Mucosa of descending colon (tissue), 3 donors: Measurements from ENCODE around the gene LYSMD1. TPM values are rescaled to one million over a fixed set of nuclear protein-coding genes. Genes with fewer than 3 reads are reported as not detected.

Source experiments
- ATAC-seq: fragments of 200-7000 bp; cut with Tn5 transposase; one replicate; pipeline ENCODE4 v1.9.1; 2020; ENCODE audit warnings: mild to moderate bottlenecking, moderate library complexity
- DNase-seq, 3 donors: peaks; one replicate each; pipeline ENCODE4 v3.0.0-alpha.2; 2020
- H3K36me3 ChIP-seq: fragments of 200-600 bp; one replicate; pipeline ENCODE4 v1.8.0; 2021; ENCODE audit warnings: low read depth, mild to moderate bottlenecking
- H3K4me1 ChIP-seq: fragments of 200-600 bp; one replicate; pipeline ENCODE4 v1.8.0; 2021; ENCODE audit warnings: low read depth, mild to moderate bottlenecking
- H3K4me3 ChIP-seq: fragments of 200-600 bp; one replicate; pipeline ENCODE4 v1.8.0; 2021; ENCODE audit warnings: mild to moderate bottlenecking
- H3K9me3 ChIP-seq: fragments of 200-600 bp; one replicate; pipeline ENCODE4 v1.8.0; 2021; ENCODE audit warnings: mild to moderate bottlenecking
- intact Hi-C, 2 donors: fragments of 100-400 bp; cut with DNase I in 1 of 2; cut with micrococcal nuclease in 1 of 2; formaldehyde crosslinking; loops; one replicate each; pipeline versions ENCODE4 v1.11.0 to v1.11.1; 2022; cut with DNase I, micrococcal nuclease
- total RNA-seq, 3 donors: library from RNA; stranded (reverse); fragmentation: NEBNext Ultra II Directional in 2 of 3; extraction: Animal tissue kit (Norgen Biotek cat#: 25700) in 2 of 3; gene quantifications; one replicate each; pipeline versions ENCODE4 v1.2.1 to v1.2.4, GENCODE V29; 2021 to 2023
- TF ChIP-seq, protein P1 (sequence below): fragments of 200-600 bp; IDR thresholded peaks from one replicate; pipeline ENCODE4 v1.8.0; 2022; ENCODE audit warnings: antibody characterized with exemption, mild to moderate bottlenecking
- donor health status: DM: no; HTN: no; CAD: no; lungs with moderate emphysema.
- donor health status: DM: no; HTN: no; CAD: no.
- donor health status: DM: no; HTN: yes; CAD: no.

Gene LYSMD1
- total RNA-seq, 3 donors from 2014 or later = 7.6 to 14.0 (median 10.0) TPM

DNA sequence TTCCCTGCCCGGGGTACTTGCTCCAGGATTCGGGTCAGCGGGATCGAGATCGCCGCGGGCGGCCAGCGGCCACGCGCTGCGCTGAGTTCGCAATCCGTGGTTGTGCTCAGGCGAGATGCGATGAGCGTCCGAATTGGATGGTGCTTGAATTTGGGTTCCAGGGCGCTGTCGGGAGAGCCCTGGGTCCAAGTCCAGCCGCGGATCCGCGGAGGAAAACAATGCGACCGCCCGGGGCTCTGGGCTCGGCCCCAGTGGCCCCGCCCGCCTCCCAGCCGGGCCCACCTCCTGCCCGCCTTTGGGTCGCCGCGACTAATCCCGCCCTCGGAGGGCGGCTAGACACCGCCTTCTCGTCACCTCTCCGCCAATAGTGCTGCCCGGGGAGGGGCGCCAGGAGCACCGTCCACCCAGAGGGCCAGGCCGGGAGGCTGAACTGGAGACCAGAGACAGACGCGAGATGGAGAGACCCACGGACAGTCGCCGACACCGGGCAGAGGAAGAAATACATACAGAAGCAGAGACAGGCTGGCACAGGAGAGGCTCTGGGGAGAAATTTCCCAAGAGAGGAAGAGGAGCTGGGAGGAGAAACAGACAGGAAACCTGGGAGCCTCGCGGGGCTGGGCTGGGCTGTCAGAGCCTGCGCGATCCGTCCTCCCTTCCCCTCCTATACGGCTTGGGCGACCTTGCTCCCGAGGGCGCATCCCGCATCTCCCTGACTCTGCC, 19.1 kb downstream of the LYSMD1 start, which contains the start of gene SEMA6C:
TSS of gene SEMA6C (minus strand) at position 220 of the 720 bp plus-strand sequence. CDS start 4,010 bp downstream, outside the sequence.
- Histone ChIP-seq H3K4me1 (peaks cover 11% of the 10 kb centered on the region), H3K4me3 (peak within 1 kb of the TSS; percentile 35), H3K9me3 (no peaks in the 10 kb centered on the region), H3K36me3 (no peaks in the 10 kb centered on the region)
- TF ChIP-seq, protein P1, sequence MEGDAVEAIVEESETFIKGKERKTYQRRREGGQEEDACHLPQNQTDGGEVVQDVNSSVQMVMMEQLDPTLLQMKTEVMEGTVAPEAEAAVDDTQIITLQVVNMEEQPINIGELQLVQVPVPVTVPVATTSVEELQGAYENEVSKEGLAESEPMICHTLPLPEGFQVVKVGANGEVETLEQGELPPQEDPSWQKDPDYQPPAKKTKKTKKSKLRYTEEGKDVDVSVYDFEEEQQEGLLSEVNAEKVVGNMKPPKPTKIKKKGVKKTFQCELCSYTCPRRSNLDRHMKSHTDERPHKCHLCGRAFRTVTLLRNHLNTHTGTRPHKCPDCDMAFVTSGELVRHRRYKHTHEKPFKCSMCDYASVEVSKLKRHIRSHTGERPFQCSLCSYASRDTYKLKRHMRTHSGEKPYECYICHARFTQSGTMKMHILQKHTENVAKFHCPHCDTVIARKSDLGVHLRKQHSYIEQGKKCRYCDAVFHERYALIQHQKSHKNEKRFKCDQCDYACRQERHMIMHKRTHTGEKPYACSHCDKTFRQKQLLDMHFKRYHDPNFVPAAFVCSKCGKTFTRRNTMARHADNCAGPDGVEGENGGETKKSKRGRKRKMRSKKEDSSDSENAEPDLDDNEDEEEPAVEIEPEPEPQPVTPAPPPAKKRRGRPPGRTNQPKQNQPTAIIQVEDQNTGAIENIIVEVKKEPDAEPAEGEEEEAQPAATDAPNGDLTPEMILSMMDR = no peak
- ATAC-seq (peak; percentile 99), DNase-seq (peak; percentile 92 to 95 (median 95))
- intact Hi-C loops = no loop called here

GRCh38 chr1:151146072-151146411, 19.7 kb downstream of the LYSMD1 start:
- peak; percentile 9 for ATAC-seq
- no peaks in the 10 kb centered on the region for H3K9me3 ChIP-seq
- TF ChIP-seq, protein P1 = no peak
- intact Hi-C loops = no loop called here
- H3K4me1 ChIP-seq = peaks cover 11% of the 10 kb centered on the region
- H3K4me3 ChIP-seq = peak overlapping the region; percentile 35
- no peak for DNase-seq
- no peaks in the 10 kb centered on the region for H3K36me3 ChIP-seq

- intact Hi-C loops = no loop called here
- Histone ChIP-seq H3K4me3 (no peak overlapping the region), H3K4me1 (peaks cover 11% of the 10 kb centered on the region), H3K9me3 (no peaks in the 10 kb centered on the region), H3K36me3 (no peaks in the 10 kb centered on the region)
- DNase-seq (no peak), ATAC-seq (peak; percentile 25)
- TF ChIP-seq, protein P1 = no peak
Observed at GRCh38 chr1:151145304-151146071, 20.2 kb downstream of the LYSMD1 start.

- H3K36me3 ChIP-seq = no peaks in the 10 kb centered on the region
- no peaks in the 10 kb centered on the region for H3K9me3 ChIP-seq
- peaks cover 11% of the 10 kb centered on the region for H3K4me1 ChIP-seq
- TF ChIP-seq, protein P1 = no peak
- intact Hi-C loops = no loop called here
- DNase-seq (no peak), ATAC-seq (no peak)
- no peak overlapping the region for H3K4me3 ChIP-seq
Observed at GRCh38 chr1:151144474-151145303, 21.0 kb downstream of the LYSMD1 start.

GRCh38 chr1:151143986-151144385, 21.7 kb downstream of the LYSMD1 start:
- no peak for DNase-seq
- ATAC-seq = no peak

More at GRCh38 chr1:151143986-151144385, 21.7 kb downstream of the LYSMD1 start:
- intact Hi-C loops = no loop called here
- H3K4me3 ChIP-seq = no peak overlapping the region
- H3K4me1 ChIP-seq = peaks cover 11% of the 10 kb centered on the region
- no peaks in the 10 kb centered on the region for H3K9me3 ChIP-seq
- TF ChIP-seq, protein P1 = no peak
- no peaks in the 10 kb centered on the region for H3K36me3 ChIP-seq
